ENCODE measurements around the gene NOL12. TPM values are rescaled to one million over a fixed set of nuclear protein-coding genes. Genes with fewer than 3 reads are reported as not detected.
"Not testable (repeated sequence)": the region's sequence is repeated elsewhere in the genome, so short reads cannot be mapped to it uniquely, and the experiment has no call there.

Gene NOL12
- total RNA-seq, 1 donor from 2014 or later: 28.2 TPM

DNA sequence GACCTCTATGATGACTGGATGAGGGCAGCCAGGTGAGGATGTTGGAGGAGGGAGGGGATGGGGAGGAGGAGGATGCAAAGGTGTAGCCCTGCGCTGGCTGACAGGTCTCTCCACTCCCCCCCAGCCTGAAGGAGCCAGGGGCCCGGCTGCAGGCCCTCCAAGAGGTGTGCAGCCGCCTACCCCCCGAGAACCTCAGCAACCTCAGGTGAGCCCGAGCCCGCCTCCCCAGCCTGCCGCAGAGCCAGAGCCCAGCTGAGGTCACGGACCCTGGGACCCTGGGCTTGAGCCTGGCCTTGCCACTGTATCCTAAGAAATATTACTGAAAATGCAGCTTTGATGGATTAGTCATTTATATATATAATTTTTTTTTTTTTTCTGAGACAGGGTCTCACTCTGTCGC, 38.8 kb upstream of the NOL12 start:
- TF ChIP-seq POLR2AphosphoS5 (IDR thresholded peaks at IDR 0.05; ENCODE audit: insufficient read depth in 1 of 2, low read depth in 1 of 2) (no peak), POLR2A (IDR thresholded peaks at IDR 0.05) (no peak)
- intact Hi-C loops (cut with DNase I): loop anchor here (10.0 kb wide), 1 partner anchor 147 kb away; no protein-coding TSS in a partner anchor
- Histone ChIP-seq H3K36me3 (peaks cover 0 to 19% of the 10 kb centered on the region in 2 donors), H3K4me3 (no peak overlapping the region), H3K9me3 (no peaks in the 10 kb centered on the region), H3K27me3 (no peaks in the 10 kb centered on the region), H3K4me1 (peaks cover 13% of the 10 kb centered on the region), H3K27ac (no peak overlapping the region)
- no peak for DNase-seq (ENCODE audit: extremely low spot score in 2 of 2)

DNA sequence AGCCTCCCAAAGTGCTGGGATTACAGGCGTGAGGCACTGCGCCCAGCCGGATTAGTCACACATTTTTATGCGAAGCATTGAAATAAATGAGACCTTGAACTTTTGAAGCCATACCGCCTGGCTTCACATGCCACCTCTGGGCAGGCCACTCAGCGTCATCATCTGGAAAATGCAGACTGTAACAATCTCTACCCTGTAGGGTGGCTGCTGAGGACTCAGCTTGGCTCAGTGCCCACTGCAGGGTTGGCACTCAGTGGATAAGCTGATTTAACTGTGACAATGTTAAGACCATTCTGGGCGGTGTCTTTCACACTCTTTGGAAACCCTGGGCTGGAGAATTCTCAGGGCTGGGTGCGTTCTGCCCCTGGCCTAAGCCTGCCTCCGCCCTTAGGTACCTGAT, 38.2 kb upstream of the NOL12 start:
- Histone ChIP-seq H3K27ac (no peak overlapping the region), H3K9me3 (no peaks in the 10 kb centered on the region), H3K27me3 (no peaks in the 10 kb centered on the region), H3K4me1 (peaks cover 7% of the 10 kb centered on the region), H3K4me3 (no peak overlapping the region), H3K36me3 (peaks cover 0 to 26% of the 10 kb centered on the region in 2 donors)
- intact Hi-C loops (cut with DNase I): loop anchor here (10.0 kb wide), 1 partner anchor 147 kb away; no protein-coding TSS in a partner anchor
- TF ChIP-seq POLR2A (IDR thresholded peaks at IDR 0.05): no peak
- TF ChIP-seq, protein P1, sequence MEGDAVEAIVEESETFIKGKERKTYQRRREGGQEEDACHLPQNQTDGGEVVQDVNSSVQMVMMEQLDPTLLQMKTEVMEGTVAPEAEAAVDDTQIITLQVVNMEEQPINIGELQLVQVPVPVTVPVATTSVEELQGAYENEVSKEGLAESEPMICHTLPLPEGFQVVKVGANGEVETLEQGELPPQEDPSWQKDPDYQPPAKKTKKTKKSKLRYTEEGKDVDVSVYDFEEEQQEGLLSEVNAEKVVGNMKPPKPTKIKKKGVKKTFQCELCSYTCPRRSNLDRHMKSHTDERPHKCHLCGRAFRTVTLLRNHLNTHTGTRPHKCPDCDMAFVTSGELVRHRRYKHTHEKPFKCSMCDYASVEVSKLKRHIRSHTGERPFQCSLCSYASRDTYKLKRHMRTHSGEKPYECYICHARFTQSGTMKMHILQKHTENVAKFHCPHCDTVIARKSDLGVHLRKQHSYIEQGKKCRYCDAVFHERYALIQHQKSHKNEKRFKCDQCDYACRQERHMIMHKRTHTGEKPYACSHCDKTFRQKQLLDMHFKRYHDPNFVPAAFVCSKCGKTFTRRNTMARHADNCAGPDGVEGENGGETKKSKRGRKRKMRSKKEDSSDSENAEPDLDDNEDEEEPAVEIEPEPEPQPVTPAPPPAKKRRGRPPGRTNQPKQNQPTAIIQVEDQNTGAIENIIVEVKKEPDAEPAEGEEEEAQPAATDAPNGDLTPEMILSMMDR (IDR thresholded peaks at IDR 0.05): no peak
- peak in 1 of 2 donors; percentile 48 for TF ChIP-seq POLR2AphosphoS5 (IDR thresholded peaks at IDR 0.05; ENCODE audit: insufficient read depth in 1 of 2, low read depth in 1 of 2)
- no peak for DNase-seq (ENCODE audit: extremely low spot score in 2 of 2)

DNA sequence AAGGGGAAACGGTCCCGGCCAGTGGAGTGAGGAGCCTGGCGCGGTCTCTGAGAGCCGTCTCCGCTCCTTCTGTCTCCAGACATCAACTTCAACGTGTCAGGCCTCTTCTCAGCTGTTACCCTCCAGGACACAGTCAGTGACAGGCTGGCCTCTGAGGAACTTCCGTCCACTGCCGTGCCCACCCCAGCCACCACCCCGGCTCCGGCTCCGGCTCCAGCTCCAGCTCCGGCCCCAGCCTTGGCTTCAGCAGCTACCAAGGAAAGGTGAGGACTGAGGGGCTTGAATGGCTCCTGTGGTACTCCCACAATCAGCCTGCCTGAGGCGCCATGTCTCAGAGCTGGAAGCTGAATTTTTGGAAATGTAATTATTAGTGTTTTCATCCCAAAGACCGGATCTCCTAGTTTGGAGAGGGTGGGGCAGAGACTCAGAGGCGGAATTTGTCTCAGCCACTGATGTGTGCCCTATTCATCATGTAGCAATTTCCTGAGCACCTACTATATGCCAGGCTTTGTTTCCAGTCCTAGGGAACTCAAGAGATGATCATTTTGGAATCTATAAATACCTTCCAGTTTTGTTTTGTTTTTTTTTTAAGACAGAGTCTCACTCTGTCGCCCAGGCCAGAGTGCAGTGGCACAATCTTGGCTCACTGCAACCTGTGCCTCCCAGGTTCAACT, 35.5 kb upstream of the NOL12 start:
- TF ChIP-seq POLR2A (IDR thresholded peaks at IDR 0.05) (no peak), POLR2AphosphoS5 (IDR thresholded peaks at IDR 0.05; ENCODE audit: insufficient read depth in 1 of 2, low read depth in 1 of 2) (no peak)
- TF ChIP-seq, protein P1 (IDR thresholded peaks at IDR 0.05): no peak
- no peak overlapping the region for H3K4me3 ChIP-seq
- intact Hi-C loops (cut with DNase I): no loop called here
- no peak overlapping the region for H3K27ac ChIP-seq
- peaks cover 0 to 41% of the 10 kb centered on the region in 2 donors for H3K36me3 ChIP-seq
- H3K4me1 ChIP-seq: no peaks in the 10 kb centered on the region
- no peak for DNase-seq (ENCODE audit: extremely low spot score in 2 of 2)
- no peaks in the 10 kb centered on the region for H3K9me3 ChIP-seq
- no peaks in the 10 kb centered on the region for H3K27me3 ChIP-seq

DNA sequence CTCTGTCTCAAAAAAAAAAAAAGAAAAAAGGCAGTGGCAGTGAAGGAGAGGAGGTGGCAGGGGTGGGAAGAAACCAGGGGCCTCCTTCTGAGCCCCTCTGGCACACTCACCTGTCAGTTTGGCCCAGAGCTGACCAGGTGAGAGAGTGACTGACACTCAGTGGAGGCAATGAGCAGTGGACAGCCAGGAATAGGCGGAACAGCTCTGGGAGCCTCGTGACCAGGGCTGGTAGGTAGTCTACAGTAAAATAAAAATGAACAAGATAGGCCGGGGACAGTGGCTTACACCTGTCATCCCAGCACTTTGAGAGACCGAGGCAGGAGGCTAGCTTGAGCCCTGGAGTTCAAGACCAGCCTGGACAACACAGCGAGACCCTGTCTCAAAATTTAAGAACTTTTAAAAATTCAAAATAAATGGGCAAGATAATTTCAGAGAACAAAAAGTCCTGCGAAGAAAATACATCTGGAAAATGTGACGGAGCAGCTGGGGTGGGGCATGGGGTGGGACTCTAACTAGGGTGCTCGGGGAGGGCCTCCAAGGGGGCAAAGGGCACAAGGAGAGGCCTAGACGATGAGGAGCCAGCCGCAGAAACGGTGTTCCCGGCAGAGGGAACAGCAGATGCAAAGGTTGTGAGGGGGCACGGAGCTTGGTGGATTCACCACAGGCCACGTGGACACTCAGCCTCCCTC, 31.4 kb upstream of the NOL12 start:
- intact Hi-C loops (cut with DNase I): no loop called here
- Histone ChIP-seq H3K4me1 (peaks cover 14% of the 10 kb centered on the region), H3K36me3 (peaks cover 0 to 41% of the 10 kb centered on the region in 2 donors), H3K9me3 (no peaks in the 10 kb centered on the region), H3K27me3 (no peaks in the 10 kb centered on the region), H3K4me3 (no peak overlapping the region), H3K27ac (no peak overlapping the region)
- DNase-seq (ENCODE audit: extremely low spot score in 2 of 2): no peak
- TF ChIP-seq POLR2AphosphoS5 (IDR thresholded peaks at IDR 0.05; ENCODE audit: insufficient read depth in 1 of 2, low read depth in 1 of 2) (no peak), POLR2A (IDR thresholded peaks at IDR 0.05) (no peak)
- TF ChIP-seq, protein P1 (IDR thresholded peaks at IDR 0.05): no peak

DNA sequence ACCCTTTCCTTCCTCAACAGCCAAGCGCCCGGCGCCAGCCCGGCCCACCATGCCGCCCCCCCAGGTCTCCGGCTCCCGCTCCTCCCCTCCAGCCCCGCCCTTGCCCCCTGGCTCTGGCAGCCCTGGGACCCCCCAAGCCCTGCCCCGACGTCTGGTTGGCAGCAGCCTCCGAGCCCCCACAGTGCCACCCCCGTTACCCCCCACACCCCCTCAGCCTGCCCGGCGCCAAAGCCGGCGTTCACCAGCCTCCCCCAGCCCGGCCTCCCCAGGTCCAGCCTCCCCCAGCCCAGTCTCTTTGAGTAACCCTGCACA, 30.9 kb upstream of the NOL12 start:
- peaks cover 19% of the 10 kb centered on the region for H3K4me1 ChIP-seq
- H3K27me3 ChIP-seq: no peaks in the 10 kb centered on the region
- H3K36me3 ChIP-seq: peaks cover 0 to 36% of the 10 kb centered on the region in 2 donors
- no peaks in the 10 kb centered on the region for H3K9me3 ChIP-seq
- H3K4me3 ChIP-seq: no peak overlapping the region
- intact Hi-C loops (cut with DNase I): no loop called here
- TF ChIP-seq POLR2AphosphoS5 (IDR thresholded peaks at IDR 0.05; ENCODE audit: insufficient read depth in 1 of 2, low read depth in 1 of 2) (no peak), POLR2A (IDR thresholded peaks at IDR 0.05) (no peak)
- TF ChIP-seq, protein P1 (IDR thresholded peaks at IDR 0.05): no peak
- DNase-seq (ENCODE audit: extremely low spot score in 2 of 2): no peak
- H3K27ac ChIP-seq: no peak overlapping the region

DNA sequence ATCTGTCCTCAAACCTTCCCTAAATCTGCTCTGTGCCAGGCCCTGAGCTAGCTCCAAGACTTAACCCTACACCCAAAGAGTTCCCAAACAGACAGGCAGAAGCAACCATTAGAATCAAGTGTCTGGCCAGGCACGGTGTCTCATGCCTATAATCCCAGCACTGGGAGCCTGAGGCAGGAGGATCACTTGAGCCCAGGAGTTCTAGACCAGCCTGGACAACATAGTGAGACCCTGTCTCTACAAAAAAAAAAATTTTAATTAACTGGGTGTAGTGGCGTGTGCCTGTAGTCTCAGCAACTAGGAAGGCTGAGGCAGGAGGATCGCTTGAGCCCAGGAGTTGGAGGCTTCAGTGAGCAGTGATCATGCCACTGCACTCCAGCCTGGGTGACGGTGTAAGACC, 29.6 kb upstream of the NOL12 start:
- H3K27ac ChIP-seq; intact Hi-C loops (cut with DNase I): not testable (repeated sequence)

More for the DNA sequence above, 29.6 kb upstream of the NOL12 start:
- H3K4me3 ChIP-seq; H3K9me3 ChIP-seq; H3K27me3 ChIP-seq; DNase-seq (ENCODE audit: extremely low spot score in 2 of 2): not testable (repeated sequence)
- peaks cover 0 to 23% of the 10 kb centered on the region in 2 donors for H3K36me3 ChIP-seq
- H3K4me1 ChIP-seq: peaks cover 33% of the 10 kb centered on the region
